CD14-positive monocyte (primary cell): ENCODE measurements around the gene NELL1. TPM values are rescaled to one million over a fixed set of nuclear protein-coding genes. Genes with fewer than 3 reads are reported as not detected.

ENCODE experiments used
- DNase-seq, 3 donors: peaks; one replicate each; pipeline ENCODE4 v3.0.0-alpha.2; 2011 to 2022
- H2AFZ ChIP-seq: 2 replicates; pipeline ENCODE4 v1.6.0; 2012; ENCODE audit warnings: mild to moderate bottlenecking, low read depth, low read length, inconsistent platforms; ENCODE audit not compliant: insufficient read depth, poor library complexity, severe bottlenecking
- H3K27ac ChIP-seq, 2 donors: 1 replicate in 1 of 2; 2 replicates in 1 of 2; pipeline ENCODE4 v1.5.1; 2012 to 2013; ENCODE audit warnings: low read length in 2 of 2, control low read depth in 1 of 2, inconsistent platforms in 1 of 2, low read depth in 1 of 2, mild to moderate bottlenecking in 1 of 2
- H3K27me3 ChIP-seq, 2 donors: one replicate each; pipeline versions ENCODE4 v1.6.0 to v1.6.1; 2011 to 2013; ENCODE audit warnings: low read length in 2 of 2; ENCODE audit not compliant: control insufficient read depth in 2 of 2, insufficient read depth in 2 of 2
- H3K36me3 ChIP-seq, 2 donors: replicated peaks in 1 of 2; 1 replicate in 1 of 2; 2 replicates in 1 of 2; pipeline versions ENCODE4 v1.5.1 to v1.6.1; 2012 to 2013; ENCODE audit warnings: low read length in 2 of 2, control low read depth in 1 of 2, inconsistent platforms in 1 of 2, mild to moderate bottlenecking in 1 of 2; ENCODE audit not compliant: insufficient read depth in 2 of 2, control insufficient read depth in 1 of 2
- H3K4me1 ChIP-seq, 2 donors: 1 replicate in 1 of 2; 2 replicates in 1 of 2; pipeline versions ENCODE4 v1.5.1 to v1.6.1; 2012 to 2013; ENCODE audit warnings: low read length in 2 of 2, control low read depth in 1 of 2, inconsistent platforms in 1 of 2, mild to moderate bottlenecking in 1 of 2, moderate library complexity in 1 of 2; ENCODE audit not compliant: insufficient read depth in 2 of 2, control insufficient read depth in 1 of 2
- H3K4me2 ChIP-seq: replicated peaks from 2 replicates; pipeline ENCODE3; 2012; ENCODE audit warnings: low read length, moderate library complexity, mild to moderate bottlenecking; ENCODE audit not compliant: poor library complexity, severe bottlenecking; ENCODE audit errors: extremely low read depth
- H3K4me3 ChIP-seq, 3 experiments: fragments of 200-600 bp in 1 of 3; sonication (generic) in 1 of 3; replicated peaks in 1 of 3; 1 replicate in 2 of 3; 2 replicates in 1 of 3; pipeline ENCODE4 v1.5.1; 2011 to 2013; ENCODE audit warnings: low read length in 3 of 3, mild to moderate bottlenecking in 3 of 3, control low read depth in 2 of 3, low read depth in 2 of 3, inconsistent platforms in 1 of 3, moderate library complexity in 1 of 3
- H3K79me2 ChIP-seq: 2 replicates; pipeline ENCODE4 v1.6.0; 2012; ENCODE audit warnings: mild to moderate bottlenecking, control low read depth, inconsistent platforms, low read length, moderate library complexity; ENCODE audit not compliant: insufficient read depth
- H3K9ac ChIP-seq: 2 replicates; pipeline ENCODE4 v1.6.0; 2017; ENCODE audit warnings: low read length, mild to moderate bottlenecking; ENCODE audit not compliant: insufficient read depth, poor library complexity, severe bottlenecking
- H3K9me3 ChIP-seq, 2 donors: replicated peaks in 1 of 2; 1 replicate in 1 of 2; 2 replicates in 1 of 2; pipeline versions ENCODE4 v1.5.1 to v1.6.1; 2012 to 2013; ENCODE audit warnings: low read length in 2 of 2, control low read depth in 1 of 2; ENCODE audit not compliant: control insufficient read depth in 1 of 2, insufficient read depth in 1 of 2
- H4K20me1 ChIP-seq: 2 replicates; pipeline ENCODE4 v1.6.0; 2012; ENCODE audit warnings: mild to moderate bottlenecking, low read length, control low read depth, moderate library complexity; ENCODE audit not compliant: insufficient read depth
- H3K27ac Mint-ChIP-seq, 7 donors: one replicate each; pipeline ENCODE4 v1.8.0; 2020; ENCODE audit warnings: mild to moderate bottlenecking in 7 of 7, mixed read lengths in 7 of 7, moderate library complexity in 6 of 7, inconsistent platforms in 2 of 7
- H3K27me3 Mint-ChIP-seq, 3 donors: one replicate each; pipeline ENCODE4 v1.8.0; 2021 to 2022; ENCODE audit warnings: low read depth in 3 of 3, mild to moderate bottlenecking in 3 of 3, mixed read lengths in 3 of 3, moderate library complexity in 3 of 3, inconsistent platforms in 1 of 3
- H3K36me3 Mint-ChIP-seq, 2 donors: one replicate each; pipeline ENCODE4 v1.8.0; 2020; ENCODE audit warnings: mixed read lengths in 2 of 2, inconsistent platforms in 1 of 2, mild to moderate bottlenecking in 1 of 2
- H3K4me1 Mint-ChIP-seq: one replicate; pipeline ENCODE4 v1.8.0; 2020; ENCODE audit warnings: mild to moderate bottlenecking, mixed read lengths
- H3K4me3 Mint-ChIP-seq, 2 donors: one replicate each; pipeline ENCODE4 v1.8.0; 2020; ENCODE audit warnings: mild to moderate bottlenecking in 2 of 2, mixed read lengths in 2 of 2, moderate library complexity in 1 of 2
- H3K9me3 Mint-ChIP-seq, 7 donors: one replicate each; pipeline ENCODE4 v1.8.0; 2020 to 2022; ENCODE audit warnings: mixed read lengths in 7 of 7, mild to moderate bottlenecking in 6 of 7, moderate library complexity in 6 of 7, inconsistent platforms in 2 of 7
- WGBS: methylation state at CpG from one replicate; pipeline ENCODE4 v1.1.5; 2013; ENCODE audit warnings: missing lambda C conversion rate; ENCODE audit not compliant: insufficient coverage; 5-methylcytosine and 5-hydroxymethylcytosine counted together
- intact Hi-C, 2 donors: fragments of 100-400 bp; cut with micrococcal nuclease; formaldehyde crosslinking; loops; one replicate each; pipeline versions ENCODE4 v1.15.0 to v1.15.1; 2023
- polyA plus RNA-seq, 3 donors: library from polyadenylated mRNA; depleted of rRNA in 1 of 3; unstranded in 2 of 3; stranded (reverse) in 1 of 3; fragments of 300-500 nt in 2 of 3; fragments of >200 nt in 1 of 3; fragmentation: Illumina TruSeq in 2 of 3; gene quantifications; 1 replicate in 2 of 3; 2 replicates in 1 of 3; pipeline ENCODE4 v1.2.3, GENCODE V29; 2012 to 2021
- TF ChIP-seq, protein P1 (sequence below): fragments of 200-600 bp; IDR thresholded peaks from one replicate; pipeline ENCODE4 v1.8.0; 2022; ENCODE audit warnings: antibody characterized with exemption, mild to moderate bottlenecking

NELL1 gene
- polyA plus RNA-seq, 3 donors, result not detected

GRCh38 chr11:21414953-21415352 is 745.6 kb downstream of the NELL1 start:
- H3K9me3 Mint-ChIP-seq, result peaks cover 0 to 3% (median 1%) of the 10 kb centered on the region in 7 donors
- Histone ChIP-seq H3K4me2 (no peak overlapping the region), H3K27ac (no peak overlapping the region), H3K9me3 (no peaks in the 10 kb centered on the region), H3K79me2 (no peaks in the 10 kb centered on the region), H3K36me3 (no peaks in the 10 kb centered on the region), H3K4me3 (no peak overlapping the region), H2AFZ (no peak overlapping the region), H4K20me1 (no peaks in the 10 kb centered on the region), H3K4me1 (no peaks in the 10 kb centered on the region), H3K27me3 (no peaks in the 10 kb centered on the region), H3K9ac (no peak overlapping the region)
- TF ChIP-seq, protein P1, sequence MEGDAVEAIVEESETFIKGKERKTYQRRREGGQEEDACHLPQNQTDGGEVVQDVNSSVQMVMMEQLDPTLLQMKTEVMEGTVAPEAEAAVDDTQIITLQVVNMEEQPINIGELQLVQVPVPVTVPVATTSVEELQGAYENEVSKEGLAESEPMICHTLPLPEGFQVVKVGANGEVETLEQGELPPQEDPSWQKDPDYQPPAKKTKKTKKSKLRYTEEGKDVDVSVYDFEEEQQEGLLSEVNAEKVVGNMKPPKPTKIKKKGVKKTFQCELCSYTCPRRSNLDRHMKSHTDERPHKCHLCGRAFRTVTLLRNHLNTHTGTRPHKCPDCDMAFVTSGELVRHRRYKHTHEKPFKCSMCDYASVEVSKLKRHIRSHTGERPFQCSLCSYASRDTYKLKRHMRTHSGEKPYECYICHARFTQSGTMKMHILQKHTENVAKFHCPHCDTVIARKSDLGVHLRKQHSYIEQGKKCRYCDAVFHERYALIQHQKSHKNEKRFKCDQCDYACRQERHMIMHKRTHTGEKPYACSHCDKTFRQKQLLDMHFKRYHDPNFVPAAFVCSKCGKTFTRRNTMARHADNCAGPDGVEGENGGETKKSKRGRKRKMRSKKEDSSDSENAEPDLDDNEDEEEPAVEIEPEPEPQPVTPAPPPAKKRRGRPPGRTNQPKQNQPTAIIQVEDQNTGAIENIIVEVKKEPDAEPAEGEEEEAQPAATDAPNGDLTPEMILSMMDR, result no peak
- no peak overlapping the region for H3K27ac Mint-ChIP-seq
- intact Hi-C loops, result no loop called here
- H3K4me3 Mint-ChIP-seq, result no peak overlapping the region
- H3K36me3 Mint-ChIP-seq, result no peaks in the 10 kb centered on the region
- WGBS, result 0% methylated on average over 1 of the region's 2 CpGs
- H3K4me1 Mint-ChIP-seq, result no peaks in the 10 kb centered on the region
- no peak for DNase-seq
- H3K27me3 Mint-ChIP-seq, result no peaks in the 10 kb centered on the region

DNA sequence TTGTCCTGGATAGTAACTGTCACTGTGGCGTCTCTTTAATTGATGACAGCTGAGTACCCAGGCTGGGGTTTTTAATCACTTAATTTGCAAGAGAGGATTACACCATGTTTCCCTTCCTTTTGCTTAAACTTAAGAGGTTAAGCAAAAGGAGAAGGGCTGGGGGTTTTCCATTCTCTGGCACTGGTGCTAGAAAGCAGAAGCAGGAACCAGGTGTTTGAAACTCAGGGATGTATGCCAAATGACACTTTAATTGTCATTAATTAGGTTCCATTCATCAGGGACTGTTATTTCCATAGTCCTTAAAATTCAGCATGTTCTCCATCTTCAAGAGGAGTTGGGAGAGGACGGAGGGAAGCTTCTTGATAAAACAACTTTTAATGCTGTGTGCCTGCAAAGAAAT is 746.2 kb downstream of the NELL1 start:
- H3K9me3 ChIP-seq, result no peaks in the 10 kb centered on the region
- no peaks in the 10 kb centered on the region for H3K4me1 ChIP-seq
- H2AFZ ChIP-seq, result no peak overlapping the region
- no peaks in the 10 kb centered on the region for H3K79me2 ChIP-seq
- intact Hi-C loops, result no loop called here
- no peak overlapping the region for H3K4me3 ChIP-seq
- Mint-ChIP-seq H3K27ac (no peak overlapping the region), H3K9me3 (peaks cover 0 to 3% (median under 1%) of the 10 kb centered on the region in 7 donors), H3K4me3 (no peak overlapping the region), H3K4me1 (no peaks in the 10 kb centered on the region), H3K36me3 (no peaks in the 10 kb centered on the region), H3K27me3 (no peaks in the 10 kb centered on the region)
- H3K36me3 ChIP-seq, result no peaks in the 10 kb centered on the region
- no peak overlapping the region for H3K27ac ChIP-seq
- TF ChIP-seq, protein P1, result no peak
- DNase-seq, result no peak
- no peaks in the 10 kb centered on the region for H3K27me3 ChIP-seq
- no CpG with 5 or more reads among the region's 2 CpGs for WGBS
- no peak overlapping the region for H3K9ac ChIP-seq
- no peaks in the 10 kb centered on the region for H4K20me1 ChIP-seq
- H3K4me2 ChIP-seq, result no peak overlapping the region
